HG03064 (cell line): ENCODE results near the gene MED12L.

Source experiments
- ATAC-seq: cut with Tn5 transposase; IDR thresholded peaks from one replicate; pipeline ENCODE4 v1.9.1; 2021; ENCODE audit warnings: low read depth; ENCODE audit not compliant: unreplicated experiment

The MED12L gene

DNA sequence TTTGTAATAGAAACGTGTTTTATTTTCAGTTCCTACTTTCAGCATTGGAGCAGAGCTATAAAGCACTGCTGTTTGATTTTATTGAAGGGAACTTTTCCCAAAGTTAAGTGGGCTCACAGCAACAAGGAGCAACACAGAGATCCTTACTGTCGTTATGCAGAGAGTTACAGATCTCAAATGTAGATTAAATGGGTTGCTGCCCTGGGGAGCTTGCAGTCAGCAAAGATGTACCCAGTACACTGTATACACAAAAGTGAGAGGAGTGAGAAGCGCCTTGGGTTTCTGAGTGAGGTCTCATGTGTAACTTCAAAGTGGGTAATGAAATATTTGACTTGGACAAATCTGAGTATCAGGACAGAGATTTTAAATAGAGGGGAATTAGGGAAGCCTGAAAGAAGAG lies 47.7 kb downstream of the MED12L start:
- ATAC-seq = no peak

GRCh38 chr3:151133917-151134450 lies 48.5 kb downstream of the MED12L start:
- ATAC-seq = no peak

DNA sequence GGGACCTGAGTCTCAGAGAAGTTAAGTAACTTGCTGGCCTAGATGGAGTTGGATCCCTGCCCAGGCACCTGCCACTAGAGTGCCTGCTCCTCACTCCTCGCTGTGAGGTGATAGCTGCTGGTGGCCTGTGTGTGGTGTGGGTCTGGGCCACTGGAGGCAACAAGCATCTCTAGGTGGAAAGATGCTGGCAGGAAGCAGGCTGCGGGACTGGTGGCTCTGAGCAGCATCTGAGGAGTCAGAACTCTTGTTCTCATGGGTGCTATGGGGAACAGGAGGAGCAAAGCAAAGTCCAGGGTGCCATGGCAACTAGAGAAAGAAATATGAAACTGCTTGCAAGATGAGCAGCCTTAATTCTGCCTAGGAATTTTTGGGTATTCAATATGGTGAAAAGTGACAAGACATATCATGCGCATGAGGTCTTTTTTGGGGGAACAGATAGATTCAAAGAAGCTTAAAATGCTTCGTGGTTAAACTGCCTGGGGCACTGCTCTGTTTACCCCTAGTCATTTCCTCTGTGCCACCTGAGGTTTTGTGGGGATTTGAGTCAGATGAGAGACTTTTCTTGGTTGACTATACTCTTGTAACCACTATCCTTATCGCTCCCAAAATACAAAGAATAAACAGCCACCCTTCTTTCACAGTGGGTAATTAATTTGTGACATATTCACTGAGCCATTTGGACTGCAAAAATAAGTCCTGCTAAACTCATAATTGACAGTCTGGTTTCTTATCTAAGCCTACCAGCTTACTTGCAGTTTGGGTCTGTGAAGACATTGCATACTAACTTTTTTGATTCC lies 50.3 kb downstream of the MED12L start:
- no peak for ATAC-seq

DNA sequence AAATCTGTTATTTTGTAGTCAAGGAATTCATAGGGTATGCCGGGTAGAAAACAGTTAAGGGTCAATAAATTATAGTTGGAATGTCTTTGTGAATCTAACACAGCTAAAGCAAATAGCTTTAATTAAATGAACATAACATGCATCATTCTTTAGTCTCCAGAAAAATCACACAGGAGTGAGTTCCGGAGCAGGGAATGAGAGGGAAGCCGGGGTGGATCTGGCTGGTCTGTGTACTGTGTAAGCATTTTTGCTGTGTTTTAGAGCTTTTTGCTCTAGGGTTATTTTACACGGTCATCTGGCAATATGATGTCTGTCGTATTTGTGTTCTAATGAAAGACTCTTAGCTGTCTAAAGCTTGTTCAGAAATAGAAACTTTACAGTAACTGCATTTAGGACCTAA lies 57.5 kb downstream of the MED12L start:
- ATAC-seq = no peak

- no peak for ATAC-seq
These were observed 58.6 kb downstream of the MED12L start for GRCh38 chr3:151144016-151144415.

GRCh38 chr3:151144760-151145159 lies 59.3 kb downstream of the MED12L start:
- no peak for ATAC-seq

- ATAC-seq = no peak
These were observed 60.2 kb downstream of the MED12L start for GRCh38 chr3:151145713-151146070.

GRCh38 chr3:151146071-151146730 lies 60.7 kb downstream of the MED12L start:
- ATAC-seq = peak; percentile 89

DNA sequence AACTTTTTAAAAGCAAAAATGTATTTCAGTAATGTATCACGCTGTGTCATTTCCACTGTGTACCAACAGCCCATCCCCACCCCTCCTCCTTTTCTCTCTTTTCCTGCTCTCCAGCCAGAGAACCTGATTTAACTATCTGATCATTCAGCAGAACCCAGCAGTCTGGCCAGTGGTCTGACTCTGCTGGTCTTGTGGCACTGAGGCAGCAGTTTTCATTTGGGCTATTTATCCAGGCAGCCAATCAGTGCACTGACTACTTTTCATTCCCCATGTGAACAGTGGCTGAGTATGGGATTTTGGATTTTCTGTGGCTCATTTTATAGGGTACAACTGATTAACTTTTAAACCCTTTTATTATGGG lies 61.2 kb downstream of the MED12L start:
- peak; percentile 12 for ATAC-seq

- ATAC-seq = no peak
These were observed 61.8 kb downstream of the MED12L start for GRCh38 chr3:151147299-151147698.

DNA sequence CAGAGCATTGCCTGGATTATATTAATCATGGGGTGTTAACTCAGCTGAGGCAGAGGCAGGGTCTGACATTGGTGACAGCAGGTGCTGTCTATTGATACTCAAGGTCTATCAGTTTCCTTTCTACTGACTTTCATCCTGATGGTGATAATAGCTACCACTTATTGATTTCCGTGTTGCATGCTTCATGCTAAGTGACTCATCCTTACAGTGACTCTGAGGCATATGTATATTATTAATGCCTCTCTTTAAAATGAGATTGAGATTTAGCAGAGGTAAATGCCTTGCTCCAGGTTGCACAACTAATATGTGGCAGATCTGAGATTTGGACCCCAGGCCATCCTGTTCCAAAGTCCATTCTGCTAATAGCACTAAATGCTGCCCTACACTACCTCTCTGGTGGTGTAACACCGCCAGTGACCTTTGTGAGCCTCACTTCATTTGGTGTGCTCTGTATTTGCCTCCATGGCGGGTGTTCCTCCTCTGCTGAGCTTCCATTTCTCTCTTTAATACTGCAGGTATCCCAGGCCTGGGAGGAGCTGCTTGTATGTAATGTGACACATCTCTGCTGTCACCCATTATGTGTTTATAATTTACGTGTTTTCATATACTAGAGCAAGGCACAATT lies 67.1 kb downstream of the MED12L start:
- ATAC-seq = no peak

GRCh38 chr3:151154566-151154965 lies 69.1 kb downstream of the MED12L start:
- no peak for ATAC-seq

DNA sequence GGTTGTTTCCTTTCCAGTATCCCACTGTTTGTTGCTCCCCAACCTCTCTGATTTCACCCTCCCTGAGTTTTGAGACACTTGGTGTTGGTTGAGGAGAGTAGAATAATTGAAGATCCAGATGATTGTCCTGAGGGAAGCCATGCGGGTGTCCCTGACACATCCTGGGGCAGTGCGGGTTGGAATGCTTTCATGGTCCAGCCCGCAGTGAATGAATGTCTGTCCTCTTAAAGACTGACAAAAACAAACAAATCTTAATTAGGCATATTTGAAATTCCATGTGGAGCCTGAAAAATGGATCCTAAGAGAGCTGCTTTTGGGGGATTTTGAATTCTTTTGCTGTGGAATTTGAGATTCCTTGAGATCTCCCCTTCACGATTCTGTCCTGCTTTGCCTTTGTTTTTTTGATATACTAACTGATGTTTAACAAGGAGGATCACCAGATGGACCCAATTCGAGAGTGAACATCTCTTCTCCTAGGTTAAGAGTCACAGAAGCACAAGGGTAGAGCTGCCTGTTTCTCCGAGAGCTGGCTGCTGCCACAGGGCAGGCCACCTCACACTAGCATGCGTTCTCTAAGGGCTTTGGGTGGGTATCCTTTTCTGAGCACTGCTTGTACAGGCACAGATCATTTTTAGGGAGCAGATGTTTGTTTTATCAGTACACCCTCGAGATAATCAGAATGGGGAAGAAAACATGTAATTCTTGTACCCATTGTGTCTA lies 70.1 kb downstream of the MED12L start:
- ATAC-seq = no peak

DNA sequence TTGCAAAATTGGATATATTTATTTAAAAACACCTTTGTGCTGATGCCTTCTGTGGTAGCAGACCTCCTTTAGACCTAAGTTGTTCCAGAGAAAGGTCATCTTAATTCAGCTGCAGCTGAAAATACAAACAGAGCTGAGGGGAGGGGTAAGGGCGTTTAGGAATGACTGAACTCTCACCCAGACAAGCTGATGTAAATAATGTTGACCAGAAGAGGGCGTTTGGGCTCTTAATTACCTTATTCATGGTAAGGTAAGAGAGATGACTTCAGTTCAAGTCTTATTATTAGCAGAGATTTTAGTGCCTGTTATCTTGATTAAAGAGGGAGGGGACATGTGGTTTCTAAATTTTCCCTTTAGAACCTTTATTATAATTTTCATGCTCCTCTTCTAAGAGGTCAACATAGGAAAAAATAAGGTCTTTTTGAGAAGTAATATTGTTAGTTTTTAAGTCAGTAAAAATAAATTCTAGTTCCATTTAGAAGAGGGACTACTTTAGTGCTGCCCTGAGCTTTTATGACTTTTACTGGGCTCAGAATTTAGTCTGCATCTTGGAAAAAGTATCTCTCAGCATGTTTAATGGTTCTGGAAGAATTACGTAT lies 71.3 kb downstream of the MED12L start:
- peak; percentile 81 for ATAC-seq

DNA sequence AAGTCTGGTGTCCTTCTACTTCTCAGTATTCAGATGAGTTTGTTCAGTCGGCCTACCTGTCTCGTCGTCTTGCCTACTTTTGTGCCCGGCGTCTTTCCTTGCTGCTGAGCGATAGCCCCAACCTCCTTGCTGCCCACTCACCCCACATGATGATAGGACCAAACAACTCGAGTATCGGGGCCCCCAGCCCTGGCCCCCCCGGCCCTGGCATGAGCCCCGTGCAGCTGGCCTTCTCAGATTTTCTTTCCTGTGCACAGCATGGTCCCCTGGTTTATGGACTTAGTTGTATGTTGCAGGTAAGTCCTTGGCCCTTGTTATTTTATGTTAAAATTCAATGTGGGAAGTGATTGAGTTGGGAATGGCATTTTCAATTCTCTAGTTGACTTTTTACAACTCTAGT lies 74.3 kb downstream of the MED12L start:
- no peak for ATAC-seq

- no peak for ATAC-seq
These were observed 79.8 kb downstream of the MED12L start for GRCh38 chr3:151165226-151165625.

DNA sequence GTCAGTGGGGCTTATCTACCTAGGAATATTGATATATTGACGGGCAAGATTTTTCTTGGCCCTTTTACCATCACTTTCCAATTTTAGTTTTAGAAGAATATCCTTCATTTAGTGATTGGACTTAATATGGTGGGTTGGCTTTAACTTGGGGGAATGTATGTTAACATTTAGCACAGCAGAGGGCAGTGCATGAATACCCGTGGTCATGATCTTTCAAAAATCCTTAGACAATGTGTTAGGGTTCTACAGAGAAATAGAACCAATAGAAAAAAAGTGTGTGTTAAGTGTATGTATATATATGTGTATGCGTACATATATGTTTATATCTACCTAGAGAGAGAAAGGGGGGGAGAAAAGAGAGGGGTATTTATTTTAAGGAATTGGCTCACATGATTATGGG lies 80.7 kb downstream of the MED12L start:
- ATAC-seq = no peak

- ATAC-seq = no peak
These were observed 83.0 kb downstream of the MED12L start for GRCh38 chr3:151168269-151169094.

DNA sequence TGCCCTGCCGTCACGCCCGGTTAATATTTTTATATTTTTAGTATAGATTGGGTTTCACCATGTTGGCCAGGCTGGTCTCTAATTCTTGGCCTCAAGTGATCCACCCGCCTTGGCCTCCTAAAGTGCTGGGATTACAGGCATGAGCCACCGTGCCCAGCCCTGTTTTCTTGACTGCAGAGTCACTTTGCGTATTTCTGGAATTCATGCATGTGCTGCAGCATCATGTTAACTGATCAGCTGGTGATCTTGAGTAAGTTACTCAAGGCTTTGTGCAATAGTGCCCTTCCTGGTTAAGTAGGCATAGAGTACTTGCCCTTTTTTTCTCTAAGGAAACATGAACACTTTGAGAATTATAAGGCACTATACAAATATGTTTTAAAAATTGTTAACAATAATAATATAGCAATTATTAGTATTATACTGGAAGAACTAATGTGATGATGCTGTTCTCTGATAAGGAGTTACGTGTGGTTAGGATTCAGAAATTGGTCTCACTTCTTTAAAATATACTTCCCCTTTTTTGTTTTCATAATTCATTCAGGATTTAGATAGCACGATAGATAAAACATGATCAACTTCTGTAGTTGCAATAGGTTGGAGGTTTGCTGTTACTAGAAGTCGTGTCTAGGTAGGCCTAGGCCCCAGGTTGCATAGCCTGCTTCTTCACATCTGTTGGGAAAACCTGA lies 83.9 kb downstream of the MED12L start:
- no peak for ATAC-seq
